ENCODE data around the gene COG4.

COG4 gene

GRCh38 chr16:70478912-70479341, 44.4 kb downstream of the COG4 start:
- H3K27ac Mint-ChIP-seq, result no peak overlapping the region
- H3K4me1 Mint-ChIP-seq (ENCODE audit: low read depth), result peaks cover 14% of the 10 kb centered on the region
- no peaks in the 10 kb centered on the region for H3K27me3 Mint-ChIP-seq (ENCODE audit: low read depth)
- H3K36me3 Mint-ChIP-seq (ENCODE audit: low read depth), result peaks cover 15% of the 10 kb centered on the region
- H3K9me3 Mint-ChIP-seq, result no peaks in the 10 kb centered on the region
- no peak overlapping the region for H3K4me3 Mint-ChIP-seq

- H3K27me3 Mint-ChIP-seq (ENCODE audit: low read depth), result no peaks in the 10 kb centered on the region
- peak overlapping the region; percentile 59 for H3K27ac Mint-ChIP-seq
- H3K4me3 Mint-ChIP-seq, result no peak overlapping the region
Measured at GRCh38 chr16:70478169-70478568, 45.2 kb downstream of the COG4 start.

GRCh38 chr16:70476272-70477020, 46.9 kb downstream of the COG4 start:
- Mint-ChIP-seq H3K4me1 (ENCODE audit: low read depth) (peaks cover 14% of the 10 kb centered on the region), H3K27me3 (ENCODE audit: low read depth) (no peaks in the 10 kb centered on the region), H3K4me3 (no peak overlapping the region), H3K36me3 (ENCODE audit: low read depth) (peaks cover 9% of the 10 kb centered on the region), H3K9me3 (no peaks in the 10 kb centered on the region), H3K27ac (peak overlapping the region; percentile 82)

More at GRCh38 chr16:70478169-70478568, 45.2 kb downstream of the COG4 start:
- peaks cover 15% of the 10 kb centered on the region for H3K36me3 Mint-ChIP-seq (ENCODE audit: low read depth)
- no peaks in the 10 kb centered on the region for H3K9me3 Mint-ChIP-seq
- H3K4me1 Mint-ChIP-seq (ENCODE audit: low read depth), result peaks cover 14% of the 10 kb centered on the region

GRCh38 chr16:70475054-70475871, 48.1 kb downstream of the COG4 start:
- no peak overlapping the region for H3K27ac Mint-ChIP-seq
- H3K4me1 Mint-ChIP-seq (ENCODE audit: low read depth), result peaks cover 14% of the 10 kb centered on the region
- no peak overlapping the region for H3K4me3 Mint-ChIP-seq
- H3K27me3 Mint-ChIP-seq (ENCODE audit: low read depth), result no peaks in the 10 kb centered on the region
- H3K36me3 Mint-ChIP-seq (ENCODE audit: low read depth), result peaks cover 7% of the 10 kb centered on the region
- no peaks in the 10 kb centered on the region for H3K9me3 Mint-ChIP-seq

GRCh38 chr16:70474320-70475053, 48.9 kb downstream of the COG4 start:
- Mint-ChIP-seq H3K4me3 (no peak overlapping the region), H3K27me3 (ENCODE audit: low read depth) (no peaks in the 10 kb centered on the region), H3K4me1 (ENCODE audit: low read depth) (peaks cover 14% of the 10 kb centered on the region), H3K9me3 (no peaks in the 10 kb centered on the region), H3K36me3 (ENCODE audit: low read depth) (peaks cover 7% of the 10 kb centered on the region), H3K27ac (no peak overlapping the region)

- H3K27ac Mint-ChIP-seq, result no peak overlapping the region
- H3K36me3 Mint-ChIP-seq (ENCODE audit: low read depth), result peaks cover 7% of the 10 kb centered on the region
- no peaks in the 10 kb centered on the region for H3K27me3 Mint-ChIP-seq (ENCODE audit: low read depth)
- peaks cover 11% of the 10 kb centered on the region for H3K4me1 Mint-ChIP-seq (ENCODE audit: low read depth)
- no peak overlapping the region for H3K4me3 Mint-ChIP-seq
- no peaks in the 10 kb centered on the region for H3K9me3 Mint-ChIP-seq
Measured at GRCh38 chr16:70473446-70474319, 49.7 kb downstream of the COG4 start.

- Mint-ChIP-seq H3K27ac (no peak overlapping the region), H3K9me3 (no peaks in the 10 kb centered on the region), H3K27me3 (ENCODE audit: low read depth) (no peaks in the 10 kb centered on the region), H3K36me3 (ENCODE audit: low read depth) (peaks cover 6% of the 10 kb centered on the region), H3K4me3 (no peak overlapping the region), H3K4me1 (ENCODE audit: low read depth) (peaks cover 9% of the 10 kb centered on the region)
Measured at GRCh38 chr16:70472786-70473433, 50.4 kb downstream of the COG4 start.

GRCh38 chr16:70470927-70471341, 52.4 kb downstream of the COG4 start:
- Mint-ChIP-seq H3K36me3 (ENCODE audit: low read depth) (peaks cover 2% of the 10 kb centered on the region), H3K9me3 (no peaks in the 10 kb centered on the region), H3K27me3 (ENCODE audit: low read depth) (no peaks in the 10 kb centered on the region), H3K4me3 (no peak overlapping the region), H3K27ac (no peak overlapping the region), H3K4me1 (ENCODE audit: low read depth) (no peaks in the 10 kb centered on the region)

- Mint-ChIP-seq H3K4me3 (no peak overlapping the region), H3K4me1 (ENCODE audit: low read depth) (no peaks in the 10 kb centered on the region), H3K27ac (no peak overlapping the region), H3K9me3 (no peaks in the 10 kb centered on the region), H3K27me3 (ENCODE audit: low read depth) (no peaks in the 10 kb centered on the region), H3K36me3 (ENCODE audit: low read depth) (peaks cover 2% of the 10 kb centered on the region)
Measured at GRCh38 chr16:70470141-70470926, 53.0 kb downstream of the COG4 start.

GRCh38 chr16:70468776-70469525, 54.4 kb downstream of the COG4 start:
- Mint-ChIP-seq H3K27me3 (ENCODE audit: low read depth) (no peaks in the 10 kb centered on the region), H3K9me3 (no peaks in the 10 kb centered on the region), H3K4me3 (no peak overlapping the region), H3K4me1 (ENCODE audit: low read depth) (no peaks in the 10 kb centered on the region), H3K36me3 (ENCODE audit: low read depth) (peaks cover 2% of the 10 kb centered on the region), H3K27ac (no peak overlapping the region)

GRCh38 chr16:70467608-70468007, 55.7 kb downstream of the COG4 start:
- Mint-ChIP-seq H3K27me3 (ENCODE audit: low read depth) (no peaks in the 10 kb centered on the region), H3K4me3 (no peak overlapping the region), H3K9me3 (no peaks in the 10 kb centered on the region), H3K27ac (no peak overlapping the region), H3K36me3 (ENCODE audit: low read depth) (peaks cover 2% of the 10 kb centered on the region), H3K4me1 (ENCODE audit: low read depth) (no peaks in the 10 kb centered on the region)

GRCh38 chr16:70467113-70467512, 56.2 kb downstream of the COG4 start:
- no peak overlapping the region for H3K4me3 Mint-ChIP-seq
- H3K27me3 Mint-ChIP-seq (ENCODE audit: low read depth), result no peaks in the 10 kb centered on the region
- H3K4me1 Mint-ChIP-seq (ENCODE audit: low read depth), result no peaks in the 10 kb centered on the region
- H3K9me3 Mint-ChIP-seq, result no peaks in the 10 kb centered on the region
- peaks cover 2% of the 10 kb centered on the region for H3K36me3 Mint-ChIP-seq (ENCODE audit: low read depth)
- H3K27ac Mint-ChIP-seq, result no peak overlapping the region
